SK-N-SH (cell line): Measurements from ENCODE around the gene PLB1. TPM values are rescaled to one million over a fixed set of nuclear protein-coding genes. Genes with fewer than 3 reads are reported as not detected.

ENCODE experiments used
- CTCF ChIA-PET: fragments of 300-600, 350-600 bp; formaldehyde crosslinking; extraction: SDS; loops from one replicate; lab custom pipeline; 2021; lab: Yijun Ruan, JAX
- POLR2A ChIA-PET: fragments of 350-600 bp; sonication (Branson Sonifier 250); formaldehyde crosslinking; extraction: SDS; loops from one replicate; lab custom pipeline; 2020; ENCODE audit warnings: antibody characterized with exemption, inconsistent platforms; lab: Yijun Ruan, JAX
- DNase-seq: peaks from one replicate; pipeline ENCODE4 v3.0.0; 2012
- H2AFZ ChIP-seq: fragments of 200-600 bp; sonication (generic); 2 replicates; pipeline ENCODE4 v1.8.1; 2016; ENCODE audit warnings: antibody characterized with exemption, mild to moderate bottlenecking, low read depth
- H3F3A ChIP-seq: fragments of 200-600 bp; sonication (generic); replicated peaks from 2 replicates; pipeline ENCODE3; 2016; ENCODE audit warnings: antibody characterized with exemption, mild to moderate bottlenecking; ENCODE audit not compliant: insufficient read depth
- H3K27ac ChIP-seq, 2 experiments: fragments of 200-500 bp in 1 of 2; fragments of 200-600 bp in 1 of 2; sonication (Bioruptor generic) in 1 of 2; sonication (generic), shearing (Covaris generic) in 1 of 2; 2 replicates each; pipeline versions ENCODE4 v1.5.1 to v1.6.1; 2014 to 2016; ENCODE audit warnings: low read depth in 2 of 2, inconsistent platforms in 1 of 2, low read length in 1 of 2, mild to moderate bottlenecking in 1 of 2, mixed read lengths in 1 of 2
- H3K27me3 ChIP-seq: fragments of 200-600 bp; sonication (generic), shearing (Covaris generic); 2 replicates; pipeline ENCODE4 v1.6.1; 2016; ENCODE audit warnings: mixed run types; ENCODE audit not compliant: insufficient read depth
- H3K36me3 ChIP-seq, 2 experiments: fragments of 200-500 bp in 1 of 2; fragments of 200-600 bp in 1 of 2; sonication (Bioruptor generic) in 1 of 2; sonication (generic) in 1 of 2; replicated peaks in 1 of 2; 2 replicates each; pipeline versions ENCODE3 to v1.5.1; 2014 to 2016; ENCODE audit warnings: low read length in 1 of 2, mild to moderate bottlenecking in 1 of 2; ENCODE audit not compliant: insufficient read depth in 2 of 2, control insufficient read depth in 1 of 2
- H3K4me1 ChIP-seq, 2 experiments: fragments of 200-500 bp in 1 of 2; fragments of 200-600 bp in 1 of 2; sonication (Bioruptor generic) in 1 of 2; sonication (generic), shearing (Covaris generic) in 1 of 2; 2 replicates each; pipeline versions ENCODE4 v1.5.1 to v1.6.1; 2014 to 2016; ENCODE audit warnings: low read depth in 1 of 2, low read length in 1 of 2, mixed run types in 1 of 2; ENCODE audit not compliant: insufficient read depth in 2 of 2, control insufficient read depth in 1 of 2
- H3K4me2 ChIP-seq: fragments of 200-600 bp; sonication (generic), shearing (Covaris generic); 2 replicates; pipeline ENCODE4 v1.6.1; 2017; ENCODE audit warnings: mixed run types
- H3K4me3 ChIP-seq, 2 experiments: fragments of 200-500 bp in 1 of 2; fragments of 200-600 bp in 1 of 2; sonication (Bioruptor generic) in 1 of 2; sonication (generic), shearing (Covaris generic) in 1 of 2; 2 replicates each; pipeline versions ENCODE4 v1.5.1 to v1.8.1; 2014 to 2016; ENCODE audit warnings: low read depth in 2 of 2, inconsistent platforms in 1 of 2, low read length in 1 of 2, mild to moderate bottlenecking in 1 of 2, mixed read lengths in 1 of 2, moderate library complexity in 1 of 2
- H3K79me2 ChIP-seq: fragments of 200-600 bp; sonication (generic); 2 replicates; pipeline ENCODE4 v1.8.1; 2017; ENCODE audit warnings: mild to moderate bottlenecking; ENCODE audit not compliant: insufficient read depth
- H3K9ac ChIP-seq: fragments of 200-600 bp; sonication (generic); 2 replicates; pipeline ENCODE4 v1.6.1; 2017; ENCODE audit warnings: mixed run types
- H3K9me2 ChIP-seq: fragments of 200-600 bp; sonication (generic); 2 replicates; pipeline ENCODE4 v1.6.1; 2017; ENCODE audit warnings: mixed run types
- H3K9me3 ChIP-seq: fragments of 200-600 bp; sonication (generic); 2 replicates; pipeline ENCODE4 v1.6.1; 2017; ENCODE audit warnings: mixed run types, mild to moderate bottlenecking, moderate library complexity
- H4K20me1 ChIP-seq: fragments of 200-600 bp; sonication (generic); 2 replicates; pipeline ENCODE4 v1.6.1; 2017; ENCODE audit warnings: mild to moderate bottlenecking, mixed run types; ENCODE audit not compliant: insufficient read depth
- ELF1 ChIP-seq: IDR thresholded peaks from 2 replicates; pipeline ENCODE4 v1.4.0; 2012
- EP300 ChIP-seq, 2 experiments: IDR thresholded peaks; 2 replicates each; pipeline versions ENCODE4 v1.4.0 to v1.6.1; 2012; ENCODE audit warnings: borderline replicate concordance in 1 of 2, low read depth in 1 of 2, low read length in 1 of 2
- EZH2phosphoT487 ChIP-seq: fragments of 200-600 bp; sonication (generic); IDR thresholded peaks from 2 replicates; pipeline ENCODE4 v1.6.1; 2017; ENCODE audit warnings: low read depth, mixed run types, mild to moderate bottlenecking, antibody characterized with exemption, moderate library complexity, borderline replicate concordance
- FOXM1 ChIP-seq: IDR thresholded peaks from 2 replicates; pipeline ENCODE4 v1.4.0; 2012; ENCODE audit warnings: low read depth, mild to moderate bottlenecking
- GABPA ChIP-seq: IDR thresholded peaks from 2 replicates; pipeline ENCODE4 v1.4.0; 2012; ENCODE audit warnings: low read depth, mild to moderate bottlenecking
- GATA2 ChIP-seq: sonication (generic); formaldehyde crosslinking; IDR thresholded peaks from 2 replicates; pipeline ENCODE4 v1.5.0; 2020; ENCODE audit warnings: mild to moderate bottlenecking, missing genetic modification reagents
- NFIC ChIP-seq: IDR thresholded peaks from 2 replicates; pipeline ENCODE4 v1.4.0; 2012; ENCODE audit warnings: borderline replicate concordance
- NRF1 ChIP-seq: IDR thresholded peaks from 2 replicates; pipeline ENCODE4 v1.6.1; 2012; ENCODE audit warnings: low read depth, mild to moderate bottlenecking, low read length
- RAD21 ChIP-seq: IDR thresholded peaks from 2 replicates; pipeline ENCODE4 v1.6.1; 2012; ENCODE audit warnings: mild to moderate bottlenecking, low read length
- RXRA ChIP-seq: IDR thresholded peaks from 2 replicates; pipeline ENCODE4 v1.4.0; 2012; ENCODE audit warnings: low read depth, mild to moderate bottlenecking, borderline replicate concordance
- TAF1 ChIP-seq: IDR thresholded peaks from 2 replicates; pipeline ENCODE4 v1.6.1; 2012; ENCODE audit warnings: low read depth, mild to moderate bottlenecking, low read length, moderate library complexity, borderline replicate concordance
- USF1 ChIP-seq: IDR thresholded peaks from 2 replicates; pipeline ENCODE4 v1.4.0; 2012; ENCODE audit warnings: low read depth, borderline replicate concordance
- USF2 ChIP-seq: fragments of 150-350 bp; IDR thresholded peaks from 2 replicates; pipeline ENCODE4 v1.6.1; 2017; ENCODE audit warnings: antibody characterized with exemption, low read length, low read depth, borderline replicate concordance
- WGBS: methylation state at CpG from one replicate; pipeline ENCODE4 v1.1.6; 2017; ENCODE audit warnings: low lambda C conversion rate; 5-methylcytosine and 5-hydroxymethylcytosine counted together
- polyA plus RNA-seq, 3 experiments: library from polyadenylated mRNA; depleted of rRNA; stranded (reverse); fragments of >200 nt; gene quantifications; 2 replicates each; pipeline ENCODE4 v1.2.3, GENCODE V29; 2012
- TF ChIP-seq, protein P1 (sequence below): IDR thresholded peaks from 2 replicates; pipeline ENCODE4 v1.4.0; 2012; ENCODE audit warnings: low read depth
- TF ChIP-seq, protein P2 (sequence below): IDR thresholded peaks from 2 replicates; pipeline ENCODE4 v1.6.1; 2012; ENCODE audit warnings: mild to moderate bottlenecking, low read depth, low read length, moderate library complexity

The PLB1 gene
- polyA plus RNA-seq, 1 of the 3 experiments (the other 2 are of a cell fraction): 0.10 TPM

DNA sequence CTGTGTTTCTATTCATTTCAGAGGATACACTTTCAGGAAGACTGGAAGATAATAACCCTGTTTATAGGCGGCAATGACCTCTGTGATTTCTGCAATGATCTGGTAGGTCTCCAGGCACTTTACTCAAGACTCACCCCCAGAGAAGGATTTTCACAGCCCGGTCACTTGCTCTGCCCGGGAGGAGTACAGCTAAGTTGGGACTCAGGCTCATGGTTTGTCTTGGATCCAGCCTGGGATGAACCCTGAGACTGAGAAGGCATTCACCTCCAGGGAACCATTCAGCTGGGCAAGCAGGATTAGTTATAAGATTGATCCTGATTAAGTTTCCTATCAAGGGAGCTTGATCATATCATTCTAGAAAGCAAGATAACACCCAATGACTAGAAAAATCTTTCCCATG is 83.7 kb downstream of the PLB1 start (continued):
- TF ChIP-seq GATA2 (CRISPR knock-in tag) (no peak), RAD21 (no peak)

GRCh38 chr2:28580078-28580477 is 84.2 kb downstream of the PLB1 start:
- Histone ChIP-seq H3F3A (peaks cover 17% of the 10 kb centered on the region), H3K9me2 (no peaks in the 10 kb centered on the region), H3K36me3 (no peaks in the 10 kb centered on the region), H3K4me3 (no peak overlapping the region), H2AFZ (no peak overlapping the region), H3K79me2 (no peaks in the 10 kb centered on the region), H4K20me1 (no peaks in the 10 kb centered on the region), H3K9me3 (no peaks in the 10 kb centered on the region), H3K27me3 (no peaks in the 10 kb centered on the region), H3K27ac (no peak overlapping the region), H3K9ac (no peak overlapping the region), H3K4me1 (peaks cover 0 to 13% of the 10 kb centered on the region in 2 experiments; a peak in 3 of 4 replicates), H3K4me2 (no peak overlapping the region)
- no peak for DNase-seq
- CTCF ChIA-PET: interaction anchor here (5.4 to 11.5 kb wide), 2 partner anchors 14 to 15 kb away, joined by 59 to 90 read pairs; no protein-coding TSS in a partner anchor
- 84% methylated on average over 5 of the region's 5 CpGs for WGBS
- TF ChIP-seq RXRA: no peak
- TF ChIP-seq, protein P1, sequence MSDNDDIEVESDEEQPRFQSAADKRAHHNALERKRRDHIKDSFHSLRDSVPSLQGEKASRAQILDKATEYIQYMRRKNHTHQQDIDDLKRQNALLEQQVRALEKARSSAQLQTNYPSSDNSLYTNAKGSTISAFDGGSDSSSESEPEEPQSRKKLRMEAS: no peak
- TF ChIP-seq EP300 (IDR thresholded peaks at IDR 0.05; ENCODE audit: borderline replicate concordance in 1 of 2, low read depth in 1 of 2, low read length in 1 of 2): no peak
- no peak for TF ChIP-seq GABPA
- no peak for TF ChIP-seq USF2
- no peak for TF ChIP-seq ELF1
- no peak for TF ChIP-seq NFIC
- TF ChIP-seq USF1: no peak
- POLR2A ChIA-PET: no interaction called here

- Histone ChIP-seq H3K4me3 (no peak overlapping the region), H3K9me2 (no peaks in the 10 kb centered on the region), H3K9me3 (no peaks in the 10 kb centered on the region), H3K27ac (no peak overlapping the region), H4K20me1 (no peaks in the 10 kb centered on the region), H3K9ac (no peak overlapping the region), H3K4me2 (no peak overlapping the region), H3K79me2 (no peaks in the 10 kb centered on the region), H3K4me1 (peaks cover 0 to 19% of the 10 kb centered on the region in 2 experiments; a peak in 3 of 4 replicates), H2AFZ (no peak overlapping the region), H3F3A (peaks cover 21% of the 10 kb centered on the region), H3K36me3 (no peaks in the 10 kb centered on the region), H3K27me3 (no peaks in the 10 kb centered on the region)
- DNase-seq: no peak
- TF ChIP-seq, protein P2, sequence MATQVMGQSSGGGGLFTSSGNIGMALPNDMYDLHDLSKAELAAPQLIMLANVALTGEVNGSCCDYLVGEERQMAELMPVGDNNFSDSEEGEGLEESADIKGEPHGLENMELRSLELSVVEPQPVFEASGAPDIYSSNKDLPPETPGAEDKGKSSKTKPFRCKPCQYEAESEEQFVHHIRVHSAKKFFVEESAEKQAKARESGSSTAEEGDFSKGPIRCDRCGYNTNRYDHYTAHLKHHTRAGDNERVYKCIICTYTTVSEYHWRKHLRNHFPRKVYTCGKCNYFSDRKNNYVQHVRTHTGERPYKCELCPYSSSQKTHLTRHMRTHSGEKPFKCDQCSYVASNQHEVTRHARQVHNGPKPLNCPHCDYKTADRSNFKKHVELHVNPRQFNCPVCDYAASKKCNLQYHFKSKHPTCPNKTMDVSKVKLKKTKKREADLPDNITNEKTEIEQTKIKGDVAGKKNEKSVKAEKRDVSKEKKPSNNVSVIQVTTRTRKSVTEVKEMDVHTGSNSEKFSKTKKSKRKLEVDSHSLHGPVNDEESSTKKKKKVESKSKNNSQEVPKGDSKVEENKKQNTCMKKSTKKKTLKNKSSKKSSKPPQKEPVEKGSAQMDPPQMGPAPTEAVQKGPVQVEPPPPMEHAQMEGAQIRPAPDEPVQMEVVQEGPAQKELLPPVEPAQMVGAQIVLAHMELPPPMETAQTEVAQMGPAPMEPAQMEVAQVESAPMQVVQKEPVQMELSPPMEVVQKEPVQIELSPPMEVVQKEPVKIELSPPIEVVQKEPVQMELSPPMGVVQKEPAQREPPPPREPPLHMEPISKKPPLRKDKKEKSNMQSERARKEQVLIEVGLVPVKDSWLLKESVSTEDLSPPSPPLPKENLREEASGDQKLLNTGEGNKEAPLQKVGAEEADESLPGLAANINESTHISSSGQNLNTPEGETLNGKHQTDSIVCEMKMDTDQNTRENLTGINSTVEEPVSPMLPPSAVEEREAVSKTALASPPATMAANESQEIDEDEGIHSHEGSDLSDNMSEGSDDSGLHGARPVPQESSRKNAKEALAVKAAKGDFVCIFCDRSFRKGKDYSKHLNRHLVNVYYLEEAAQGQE: no peak
- TF ChIP-seq FOXM1: no peak
- TF ChIP-seq RAD21: no peak
- TF ChIP-seq TAF1: no peak
- no peak for TF ChIP-seq NRF1
- TF ChIP-seq RXRA: no peak
- TF ChIP-seq EZH2phosphoT487: no peak
- TF ChIP-seq ELF1: no peak
- TF ChIP-seq USF2: no peak
- POLR2A ChIA-PET: no interaction called here
- CTCF ChIA-PET: interaction anchor here (5.4 to 11.5 kb wide), 2 partner anchors 13 to 15 kb away, joined by 59 to 90 read pairs; no protein-coding TSS in a partner anchor
- 95% methylated on average over 4 of the region's 4 CpGs for WGBS
Observed at GRCh38 chr2:28581312-28581711, 85.5 kb downstream of the PLB1 start.
